ENCODE results near the gene TBC1D17. TPM values are rescaled to one million over a fixed set of nuclear protein-coding genes. Genes with fewer than 3 reads are reported as not detected.

TBC1D17 gene
- total and polyA plus RNA-seq, 8 donors = 10.5 to 77.1 (median 35.3) TPM

GRCh38 chr19:49875177-49875576, 2.3 kb upstream of the TBC1D17 start:
- intact Hi-C loops (cut with DNase I; ENCODE audit: low total_unique reads) = no loop called here
- H3K36me3 ChIP-seq = peaks cover 11 to 49% (median 42%) of the 10 kb centered on the region in 4 donors
- peaks cover 31 to 60% (median 46%) of the 10 kb centered on the region in 4 donors for H3K4me1 ChIP-seq
- H3K4me3 ChIP-seq = peak overlapping the region in 3 of 4 donors; percentile 73 to 100 (median 93)
- TF ChIP-seq EP300 (IDR thresholded peaks at IDR 0.05) (no peak), CTCF (IDR thresholded peaks at IDR 0.05) (no peak), POLR2AphosphoS5 (IDR thresholded peaks at IDR 0.05) (no peak), POLR2A (IDR thresholded peaks at IDR 0.05) (no peak)
- no peak for DNase-seq
- H3K9me3 ChIP-seq = no peaks in the 10 kb centered on the region
- no peaks in the 10 kb centered on the region for H3K27me3 ChIP-seq
- 82 to 91% (median 85%) methylated on average over 4 of the region's 4 CpGs for WGBS, 5 donors
- H3K27ac ChIP-seq = peak overlapping the region in 4 of 5 donors; percentile 98 to 100 (median 98)

GRCh38 chr19:49875857-49876421, 1.6 kb upstream of the TBC1D17 start:
- intact Hi-C loops (cut with DNase I; ENCODE audit: low total_unique reads) = no loop called here
- Histone ChIP-seq H3K36me3 (peaks cover 18 to 53% (median 46%) of the 10 kb centered on the region in 4 donors), H3K9me3 (no peaks in the 10 kb centered on the region), H3K4me1 (peaks cover 23 to 53% (median 39%) of the 10 kb centered on the region in 4 donors), H3K4me3 (peak overlapping the region; percentile 73 to 100 (median 92)), H3K27me3 (no peaks in the 10 kb centered on the region), H3K27ac (peak overlapping the region; percentile 86 to 100 (median 98))
- peak in 1 of 2 donors; percentile 87 for DNase-seq
- TF ChIP-seq POLR2A (IDR thresholded peaks at IDR 0.05) (no peak), CTCF (IDR thresholded peaks at IDR 0.05) (no peak), POLR2AphosphoS5 (IDR thresholded peaks at IDR 0.05) (no peak), EP300 (IDR thresholded peaks at IDR 0.05) (no peak)
- WGBS, 5 donors = 0 to 1% (median 1%) methylated on average over 20 to 28 of the region's 28 CpGs

- 0 to 1% (median 0%) methylated on average over 28 to 46 of the region's 46 CpGs for whole genome bisulfite sequencing, 5 donors
- intact Hi-C loops (cut with DNase I; ENCODE audit: low total_unique reads) = no loop called here
- peaks cover 23 to 53% (median 37%) of the 10 kb centered on the region in 4 donors for H3K4me1 ChIP-seq
- H3K27ac ChIP-seq = peak overlapping the region; percentile 96 to 100 (median 98)
- TF ChIP-seq CTCF (IDR thresholded peaks at IDR 0.05) (no peak), POLR2AphosphoS5 (IDR thresholded peaks at IDR 0.05) (peak in 2 of 3 donors; percentile 74 to 95)
- no peaks in the 10 kb centered on the region for H3K9me3 ChIP-seq
- DNase-seq = peak; percentile 99 to 100
- peak overlapping the region; percentile 73 to 100 (median 92) for H3K4me3 ChIP-seq
- H3K36me3 ChIP-seq = peaks cover 18 to 53% (median 46%) of the 10 kb centered on the region in 4 donors
- H3K27me3 ChIP-seq = no peaks in the 10 kb centered on the region
Measured at GRCh38 chr19:49876422-49877019, 981 bp upstream of the TBC1D17 start.

GRCh38 chr19:49877879-49878743, 609 bp downstream of the TBC1D17 start:
- peaks cover 33 to 56% (median 50%) of the 10 kb centered on the region in 4 donors for H3K36me3 ChIP-seq
- intact Hi-C loops (cut with DNase I; ENCODE audit: low total_unique reads) = no loop called here
- H3K4me3 ChIP-seq = peak overlapping the region; percentile 73 to 100 (median 92)
- peaks cover 23 to 39% (median 35%) of the 10 kb centered on the region in 4 donors for H3K4me1 ChIP-seq
- no peaks in the 10 kb centered on the region for H3K27me3 ChIP-seq
- peak; percentile 99 for DNase-seq
- H3K27ac ChIP-seq = peak overlapping the region; percentile 98 to 100 (median 98)
- 7 to 10% (median 8%) methylated on average over 29 to 41 of the region's 41 CpGs for WGBS, 5 donors
- H3K9me3 ChIP-seq = no peaks in the 10 kb centered on the region
- TF ChIP-seq POLR2A (IDR thresholded peaks at IDR 0.05) (no peak), EP300 (IDR thresholded peaks at IDR 0.05) (no peak), POLR2AphosphoS5 (IDR thresholded peaks at IDR 0.05) (peak in 1 of 3 donors; percentile 51)

Data from stomach (tissue), 9 donors.